NCI-H524 treated with DMSO at 0.1 percent for 48 hours (cell line): ENCODE results near the gene UMODL1.
A peak's percentile ranks its signal among the peaks of the same experiment; 100 is the strongest.
"Not testable (repeated sequence)": the region's sequence is repeated elsewhere in the genome, so short reads cannot be mapped to it uniquely, and the experiment has no call there.

Experiments
- DNase-seq: peaks from one replicate; lab custom pipeline; 2025; lab: John Stamatoyannopoulos, UW

Gene UMODL1

GRCh38 chr21:42164064-42164789, 93.1 kb downstream of the UMODL1 start:
- DNase-seq = no peak

GRCh38 chr21:42164818-42165217, 93.7 kb downstream of the UMODL1 start:
- DNase-seq = no peak

GRCh38 chr21:42165901-42166300, 94.8 kb downstream of the UMODL1 start:
- DNase-seq = no peak

GRCh38 chr21:42169758-42170157, 98.6 kb downstream of the UMODL1 start:
- DNase-seq = no peak

GRCh38 chr21:42171091-42172053, 100.3 kb downstream of the UMODL1 start:
- no peak for DNase-seq

- no peak for DNase-seq
Measured at GRCh38 chr21:42172596-42173483, 101.7 kb downstream of the UMODL1 start.

GRCh38 chr21:42174173-42174572, 103.1 kb downstream of the UMODL1 start:
- peak; percentile 41 for DNase-seq

- no peak for DNase-seq
Measured at GRCh38 chr21:42175110-42175710, 104.1 kb downstream of the UMODL1 start.

- DNase-seq = no peak
Measured at GRCh38 chr21:42176859-42177258, 105.7 kb downstream of the UMODL1 start.

- no peak for DNase-seq
Measured at GRCh38 chr21:42179316-42179715, 108.2 kb downstream of the UMODL1 start.

- DNase-seq = not testable (repeated sequence)
Measured at GRCh38 chr21:42180001-42180400, 108.9 kb downstream of the UMODL1 start.

- no peak for DNase-seq
Measured at GRCh38 chr21:42182713-42183371, 111.7 kb downstream of the UMODL1 start.

GRCh38 chr21:42183374-42184266, 112.5 kb downstream of the UMODL1 start:
- DNase-seq = no peak

- DNase-seq = no peak
Measured at GRCh38 chr21:42186591-42186990, 115.5 kb downstream of the UMODL1 start.

- no peak for DNase-seq
Measured at GRCh38 chr21:42187976-42188653, 117.0 kb downstream of the UMODL1 start.

- DNase-seq = no peak
Measured at GRCh38 chr21:42188663-42189062, 117.5 kb downstream of the UMODL1 start.

- DNase-seq = no peak
Measured at GRCh38 chr21:42189431-42189830, 118.3 kb downstream of the UMODL1 start.

GRCh38 chr21:42189860-42190485, 118.9 kb downstream of the UMODL1 start:
- DNase-seq = no peak

GRCh38 chr21:42190486-42190863, 119.4 kb downstream of the UMODL1 start:
- no peak for DNase-seq
